Pancreas (tissue), 10 donors: ENCODE results near the gene CIC. TPM values are rescaled to one million over a fixed set of nuclear protein-coding genes. Genes with fewer than 3 reads are reported as not detected.

Experiments used
- ATAC-seq, 4 donors: fragments of 200-7000 bp; cut with Tn5 transposase; one replicate each; pipeline versions ENCODE4 v1.8.0 to v1.9.1; 2020; ENCODE audit warnings: mild to moderate bottlenecking in 4 of 4, moderate library complexity in 4 of 4
- DNase-seq, 6 donors: peaks; one replicate each; pipeline ENCODE4 v3.0.0-alpha.2; 2020
- FAIRE-seq: peaks from 2 replicates; lab custom pipeline; 2012; peaks lifted over from hg19 to GRCh38; lab: Jason Lieb, UNC
- H3K27ac ChIP-seq, 4 donors: fragments of 200-600 bp; sonication (generic); 1 replicate in 3 of 4; 2 replicates in 1 of 4; pipeline versions ENCODE4 v1.5.0 to v1.8.0; 2020
- H3K27me3 ChIP-seq, 4 donors: fragments of 200-600 bp; one replicate each; pipeline ENCODE4 v1.8.0; 2021
- H3K36me3 ChIP-seq, 3 donors: fragments of 200-600 bp; sonication (generic) in 1 of 3; one replicate each; pipeline versions ENCODE4 v1.5.0 to v1.8.0; 2020 to 2021
- H3K4me1 ChIP-seq, 3 donors: fragments of 200-600 bp; one replicate each; pipeline ENCODE4 v1.8.0; 2021
- H3K4me3 ChIP-seq, 4 donors: fragments of 200-600 bp; sonication (generic) in 2 of 4; one replicate each; pipeline versions ENCODE4 v1.5.0 to v1.8.0; 2020 to 2021
- H3K9me3 ChIP-seq, 4 donors: fragments of 200-600 bp; one replicate each; pipeline ENCODE4 v1.8.0; 2021
- WGBS, 2 donors: extraction: QIAGEN DNeasy Blood & Tissue Kit; methylation state at CpG; one replicate each; pipeline ENCODE4 v1.1.7; 2013; 5-methylcytosine and 5-hydroxymethylcytosine counted together
- intact Hi-C, 3 donors: fragments of 100-400 bp; cut with DNase I; formaldehyde crosslinking; loops; one replicate each; pipeline versions ENCODE4 v1.11.1 to v1.14.2; 2022
- polyA plus RNA-seq, 2 donors: library from polyadenylated mRNA; stranded (reverse); fragments of 200-250 nt; gene quantifications; one replicate each; pipeline ENCODE4 v1.2.3, GENCODE V29; 2013
- total RNA-seq, 6 donors: library from RNA; stranded (reverse); fragmentation: NEBNext Ultra II Directional in 4 of 6; extraction: Animal tissue kit (Norgen Biotek cat#: 25700) in 4 of 6; gene quantifications; one replicate each; pipeline versions ENCODE4 v1.2.1 to v1.2.4, GENCODE V29; 2021 to 2023
- TF ChIP-seq, protein P1 (sequence below), 4 donors: fragments of 200-600 bp; sonication (generic) in 3 of 4; IDR thresholded peaks; one replicate each; pipeline versions ENCODE4 v1.5.0 to v1.8.0; 2021; ENCODE audit warnings: antibody characterized with exemption in 4 of 4
- donor health status: healthy with polysubstance abuse.
- donor health status: DM: no; HTN: no; CAD: no; lungs with moderate emphysema.
- donor health status: DM: no; HTN: no; CAD: no.
- donor health status: control.
- donor health status: control.
- donor health status: Bipolar disorder and iron deficiency.
- donor health status: DM: yes; HTN: yes; CAD: no.
- donor health status: DM: no; HTN: no; CAD: no.
- donor health status: DM: no; HTN: no; CAD: no.
- donor health status: DM: yes; HTN: yes; CAD: no.

The CIC gene
- total and polyA plus RNA-seq, 8 donors: 27.7 to 65.0 (median 33.4) TPM

DNA sequence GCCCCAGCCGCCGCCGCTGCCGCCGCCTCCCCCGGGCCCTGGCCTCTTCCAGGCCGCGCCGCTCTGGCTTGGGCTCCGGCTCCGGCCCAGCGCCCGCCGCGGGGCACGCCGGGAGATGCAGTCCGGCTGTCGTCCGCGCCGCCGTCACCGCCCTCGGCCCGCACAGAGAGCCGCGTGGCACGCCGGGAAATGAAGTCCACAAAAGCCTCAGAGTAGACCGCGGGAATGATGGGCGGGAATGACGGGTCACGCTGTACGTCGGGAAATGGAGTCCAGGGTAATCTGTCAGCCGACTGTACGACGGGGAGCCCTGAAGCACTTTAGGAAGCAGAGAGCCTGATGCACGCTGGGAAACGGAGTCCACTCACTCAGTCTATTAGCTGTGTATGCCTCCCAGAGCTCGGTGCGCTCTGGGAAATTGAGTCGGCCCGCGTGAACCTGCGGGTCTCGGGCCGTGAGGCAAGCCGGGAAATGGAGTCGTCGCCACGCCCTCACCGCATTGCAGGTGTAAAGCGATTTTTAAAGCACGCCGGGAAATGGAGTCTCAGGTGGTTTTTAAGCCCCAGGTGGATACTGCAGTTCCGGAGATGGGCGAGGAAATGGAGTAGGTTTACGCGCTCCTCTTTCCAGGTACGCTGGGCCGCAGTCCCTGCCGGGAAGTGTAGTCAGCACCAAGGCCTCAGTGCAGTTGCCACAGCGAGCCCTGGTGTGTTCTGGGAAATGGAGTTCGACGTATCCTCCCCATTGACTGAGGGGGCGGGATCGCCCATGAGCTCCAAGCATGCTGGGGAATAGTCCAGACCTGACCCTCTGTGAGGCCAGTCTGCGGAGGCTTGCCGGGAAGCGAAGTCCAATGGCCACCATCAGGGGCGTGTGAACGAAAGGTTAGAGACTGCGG, 26.3 kb upstream of the CIC start, which contains the start of gene GSK3A:
Gene GSK3A (minus strand): TSS at position 91 of the 898 bp plus-strand sequence. CDS start 137 bp downstream, outside the sequence.
- peaks cover 0 to 16% (median 7%) of the 10 kb centered on the region in 3 donors for H3K4me1 ChIP-seq
- peak; percentile 89 for FAIRE-seq
- H3K9me3 ChIP-seq: no peaks in the 10 kb centered on the region
- DNase-seq: peak; percentile 96 to 99 (median 98)
- H3K36me3 ChIP-seq: no peaks in the 10 kb centered on the region
- peak; percentile 71 to 87 (median 81) for ATAC-seq
- intact Hi-C loops: loop anchor here in 1 of 3 donors (10.0 kb wide), 2 partner anchors 52 to 192 kb away; no protein-coding TSS in a partner anchor
- H3K4me3 ChIP-seq: peak within 1 kb of the TSS; percentile 74 to 91 (median 81)
- H3K27me3 ChIP-seq: no peaks in the 10 kb centered on the region
- H3K27ac ChIP-seq: peak within 1 kb of the TSS; percentile 67 to 92 (median 83)
- 0% methylated on average over 69 to 76 of the region's 76 CpGs for WGBS, 2 donors
- TF ChIP-seq, protein P1, sequence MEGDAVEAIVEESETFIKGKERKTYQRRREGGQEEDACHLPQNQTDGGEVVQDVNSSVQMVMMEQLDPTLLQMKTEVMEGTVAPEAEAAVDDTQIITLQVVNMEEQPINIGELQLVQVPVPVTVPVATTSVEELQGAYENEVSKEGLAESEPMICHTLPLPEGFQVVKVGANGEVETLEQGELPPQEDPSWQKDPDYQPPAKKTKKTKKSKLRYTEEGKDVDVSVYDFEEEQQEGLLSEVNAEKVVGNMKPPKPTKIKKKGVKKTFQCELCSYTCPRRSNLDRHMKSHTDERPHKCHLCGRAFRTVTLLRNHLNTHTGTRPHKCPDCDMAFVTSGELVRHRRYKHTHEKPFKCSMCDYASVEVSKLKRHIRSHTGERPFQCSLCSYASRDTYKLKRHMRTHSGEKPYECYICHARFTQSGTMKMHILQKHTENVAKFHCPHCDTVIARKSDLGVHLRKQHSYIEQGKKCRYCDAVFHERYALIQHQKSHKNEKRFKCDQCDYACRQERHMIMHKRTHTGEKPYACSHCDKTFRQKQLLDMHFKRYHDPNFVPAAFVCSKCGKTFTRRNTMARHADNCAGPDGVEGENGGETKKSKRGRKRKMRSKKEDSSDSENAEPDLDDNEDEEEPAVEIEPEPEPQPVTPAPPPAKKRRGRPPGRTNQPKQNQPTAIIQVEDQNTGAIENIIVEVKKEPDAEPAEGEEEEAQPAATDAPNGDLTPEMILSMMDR (IDR thresholded peaks at IDR 0.05): no peak

DNA sequence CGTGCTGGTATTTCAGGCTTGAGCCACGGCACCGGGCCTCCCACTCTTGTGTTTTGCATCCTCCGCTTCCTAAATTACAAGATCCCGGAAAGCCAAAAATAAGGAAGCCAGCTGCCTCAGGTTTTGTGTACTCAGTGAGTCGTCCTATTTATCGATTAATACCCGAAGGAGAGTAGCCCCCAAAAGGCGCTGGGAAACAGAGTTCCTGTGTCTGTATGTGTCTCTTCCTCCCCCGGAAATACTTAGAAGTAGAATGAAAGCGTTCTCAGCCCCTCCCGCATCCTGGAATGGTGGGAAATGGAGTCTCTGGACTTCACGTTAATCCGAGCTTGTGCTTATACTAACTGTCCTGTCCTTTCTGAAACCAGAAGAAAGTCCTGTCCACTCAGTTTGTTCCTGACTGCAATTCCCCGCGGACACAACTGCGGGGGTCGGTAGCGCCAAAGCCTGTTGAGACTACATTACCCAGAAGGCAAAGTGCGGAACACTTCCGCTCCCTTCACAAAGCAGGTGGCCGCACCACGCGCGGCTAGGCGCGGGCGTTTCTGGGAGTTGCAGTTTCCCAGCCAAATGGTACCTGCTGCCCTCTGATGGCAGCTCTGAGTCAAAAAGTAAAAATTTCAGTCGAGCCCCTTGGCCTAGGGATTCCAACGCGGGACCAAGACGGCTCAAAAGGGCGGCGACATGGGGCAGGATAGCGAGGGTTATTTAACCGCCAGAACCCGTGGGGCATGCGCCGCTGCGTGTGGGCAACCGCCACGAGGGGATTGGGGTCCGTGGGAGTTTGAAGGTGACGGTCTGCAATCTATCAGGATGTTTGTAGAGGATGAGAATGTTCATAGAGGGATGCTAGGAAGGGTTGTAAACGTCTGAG, 24.5 kb upstream of the CIC start:
- 1 to 2% methylated on average over 45 of the region's 45 CpGs for WGBS, 2 donors
- peaks cover 0 to 16% (median 7%) of the 10 kb centered on the region in 3 donors for H3K4me1 ChIP-seq
- H3K4me3 ChIP-seq: peak overlapping the region; percentile 26 to 91 (median 57)
- TF ChIP-seq, protein P1 (IDR thresholded peaks at IDR 0.05): peak in 3 of 4 donors; percentile 14 to 34 (median 31)
- peak; percentile 26 for FAIRE-seq
- intact Hi-C loops: loop anchor here in 1 of 3 donors (10.0 kb wide), 2 partner anchors 50 to 190 kb away; no protein-coding TSS in a partner anchor
- peak; percentile 89 to 95 (median 91) for DNase-seq
- ATAC-seq: peak; percentile 42 to 69 (median 60)
- no peaks in the 10 kb centered on the region for H3K9me3 ChIP-seq
- H3K27me3 ChIP-seq: no peaks in the 10 kb centered on the region
- peak overlapping the region; percentile 67 to 92 (median 83) for H3K27ac ChIP-seq
- H3K36me3 ChIP-seq: peaks cover 0 to 9% (median 9%) of the 10 kb centered on the region in 3 donors

DNA sequence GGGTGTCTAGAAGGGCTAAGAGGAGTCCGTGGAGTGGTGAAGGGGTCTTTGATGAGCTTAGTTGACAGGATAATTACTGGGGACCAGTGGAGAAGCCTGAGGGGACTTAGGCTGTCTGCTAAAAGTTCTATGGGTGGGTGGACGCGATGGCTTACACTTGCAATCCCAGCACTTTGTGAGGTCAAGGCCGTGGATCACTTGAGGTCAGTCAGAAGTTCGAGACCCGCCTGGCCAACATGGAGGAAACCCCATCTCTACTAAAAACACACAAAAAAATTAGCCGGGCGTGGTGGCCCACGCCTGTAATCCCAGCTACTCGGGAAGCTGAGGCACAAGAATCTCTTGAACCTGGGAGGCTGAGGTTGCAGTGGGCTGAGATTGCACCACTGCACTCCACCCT, 23.8 kb upstream of the CIC start:
- Histone ChIP-seq H3K27me3 (no peaks in the 10 kb centered on the region), H3K4me3 (no peak overlapping the region), H3K36me3 (peaks cover 0 to 15% (median 9%) of the 10 kb centered on the region in 3 donors), H3K4me1 (peaks cover 0 to 16% (median 7%) of the 10 kb centered on the region in 3 donors), H3K27ac (peak overlapping the region in 1 of 4 donors; percentile 92), H3K9me3 (no peaks in the 10 kb centered on the region)
- TF ChIP-seq, protein P1 (IDR thresholded peaks at IDR 0.05): no peak
- FAIRE-seq (no peak), ATAC-seq (no peak), DNase-seq (peak in 1 of 6 donors; percentile 51)
- intact Hi-C loops: loop anchor here in 1 of 3 donors (10.0 kb wide), 2 partner anchors 50 to 190 kb away; no protein-coding TSS in a partner anchor
- WGBS, 2 donors: 62 to 65% methylated on average over 10 of the region's 10 CpGs

DNA sequence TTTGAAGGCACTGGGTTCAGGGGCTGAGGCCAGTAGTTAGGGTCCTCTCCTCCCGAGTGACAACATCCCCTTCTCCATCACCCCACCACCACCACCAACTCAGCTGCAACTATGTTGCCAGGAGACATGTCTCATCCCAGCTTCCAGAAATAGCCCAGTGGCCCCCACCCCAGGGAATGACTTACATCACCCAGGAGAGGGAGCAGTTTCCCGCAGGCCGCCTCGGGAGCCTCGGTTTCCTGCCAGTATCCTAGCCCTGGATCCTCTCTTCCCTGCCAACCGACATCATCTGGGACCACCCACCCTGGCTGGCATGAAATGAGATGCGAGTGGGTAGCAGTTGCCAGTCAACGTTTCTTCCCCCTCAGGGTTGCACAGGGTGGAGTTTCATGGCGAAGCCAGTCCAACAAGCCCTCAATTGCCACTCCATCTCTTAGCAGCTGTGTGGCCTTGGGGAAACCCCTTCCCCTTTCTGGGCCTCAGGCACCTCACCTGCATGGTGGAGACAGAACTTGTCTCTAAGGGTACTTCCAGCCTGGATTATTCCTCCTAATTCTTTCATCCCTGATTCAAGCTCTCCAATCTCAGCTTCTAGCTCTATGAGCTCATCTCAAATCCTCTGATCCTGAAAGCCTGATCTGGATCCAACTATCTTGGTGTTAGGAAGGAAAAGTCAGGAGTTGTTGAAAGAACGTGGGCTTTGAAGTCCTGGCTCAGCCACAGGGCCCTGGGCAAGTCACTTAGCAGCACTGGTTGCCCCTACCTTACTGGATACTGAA, 22.7 kb upstream of the CIC start:
- Histone ChIP-seq H3K36me3 (peaks cover 0 to 15% (median 9%) of the 10 kb centered on the region in 3 donors), H3K4me3 (no peak overlapping the region), H3K9me3 (no peaks in the 10 kb centered on the region), H3K27ac (peak overlapping the region in 1 of 4 donors; percentile 17), H3K27me3 (no peaks in the 10 kb centered on the region), H3K4me1 (peaks cover 0 to 8% (median 2%) of the 10 kb centered on the region in 3 donors)
- DNase-seq (peak; percentile 66 to 87 (median 76)), ATAC-seq (no peak), FAIRE-seq (no peak)
- TF ChIP-seq, protein P1 (IDR thresholded peaks at IDR 0.05): peak; percentile 18 to 33 (median 23)
- 26 to 32% methylated on average over 10 of the region's 10 CpGs for whole genome bisulfite sequencing, 2 donors
- intact Hi-C loops: loop anchor here in 1 of 3 donors (10.0 kb wide), 2 partner anchors 48 to 188 kb away; no protein-coding TSS in a partner anchor
